GM23248 (cell line): ENCODE data around the gene GUCY2F.

ENCODE experiments used
- EZH2 ChIP-seq: fragments of 200-600 bp; sonication (generic); IDR thresholded peaks from 2 replicates; pipeline ENCODE4 v1.6.1; 2018; ENCODE audit warnings: antibody characterized with exemption, mild to moderate bottlenecking; ENCODE audit not compliant: insufficient read depth, poor library complexity, severe bottlenecking
- EZH2phosphoT487 ChIP-seq: fragments of 200-600 bp; sonication (generic); IDR thresholded peaks from 2 replicates; pipeline ENCODE4 v1.6.1; 2018; ENCODE audit warnings: antibody characterized with exemption, moderate library complexity, mild to moderate bottlenecking, low read depth; ENCODE audit not compliant: insufficient read depth

DNA sequence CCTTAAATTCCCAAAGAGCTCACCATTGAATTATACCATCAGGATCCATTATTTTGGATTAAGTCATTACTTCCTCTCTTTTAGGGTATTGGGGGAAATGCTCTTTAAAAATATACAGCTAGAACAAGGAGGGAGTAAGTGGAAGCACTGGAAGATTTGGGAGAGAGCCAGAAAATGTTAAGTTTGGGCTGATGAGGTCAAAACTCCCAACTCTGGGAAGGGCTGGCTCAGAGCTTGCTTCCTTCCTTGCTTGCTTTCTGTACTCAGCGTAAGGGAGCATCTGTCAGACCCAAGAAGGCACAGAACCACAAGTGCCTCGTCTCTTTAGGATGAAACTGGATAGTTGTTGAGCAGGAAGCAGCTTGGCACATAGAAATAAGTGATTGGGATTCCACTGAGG is 138.2 kb downstream of the GUCY2F start:
- no peak for TF ChIP-seq EZH2
- no peak for TF ChIP-seq EZH2phosphoT487
